OCI-M2 (cell line): ENCODE measurements around the gene TANC2.

Experiments
- DNase-seq: peaks from one replicate; lab custom pipeline; 2025; ENCODE audit not compliant: unreplicated experiment; lab: John Stamatoyannopoulos, UW

TANC2 gene

DNA sequence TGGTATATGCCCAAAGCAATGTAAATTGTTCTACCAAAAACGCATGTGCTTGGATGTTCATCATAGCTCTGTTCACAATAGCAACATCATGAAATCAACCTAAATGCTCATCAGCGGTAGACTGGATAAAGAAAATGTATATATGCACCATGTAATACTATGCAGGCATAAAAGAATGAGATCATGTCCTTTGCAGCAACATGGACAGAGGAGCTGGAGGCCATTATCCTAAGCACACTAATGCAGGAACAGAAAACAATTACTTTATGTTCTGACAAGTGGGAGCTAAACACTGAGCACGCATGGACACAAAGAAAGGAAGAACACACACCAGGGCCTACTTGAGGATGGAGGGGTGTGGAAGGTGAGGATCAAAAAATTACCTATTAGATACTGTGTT is 33.7 kb downstream of the TANC2 start:
- DNase-seq = no peak

DNA sequence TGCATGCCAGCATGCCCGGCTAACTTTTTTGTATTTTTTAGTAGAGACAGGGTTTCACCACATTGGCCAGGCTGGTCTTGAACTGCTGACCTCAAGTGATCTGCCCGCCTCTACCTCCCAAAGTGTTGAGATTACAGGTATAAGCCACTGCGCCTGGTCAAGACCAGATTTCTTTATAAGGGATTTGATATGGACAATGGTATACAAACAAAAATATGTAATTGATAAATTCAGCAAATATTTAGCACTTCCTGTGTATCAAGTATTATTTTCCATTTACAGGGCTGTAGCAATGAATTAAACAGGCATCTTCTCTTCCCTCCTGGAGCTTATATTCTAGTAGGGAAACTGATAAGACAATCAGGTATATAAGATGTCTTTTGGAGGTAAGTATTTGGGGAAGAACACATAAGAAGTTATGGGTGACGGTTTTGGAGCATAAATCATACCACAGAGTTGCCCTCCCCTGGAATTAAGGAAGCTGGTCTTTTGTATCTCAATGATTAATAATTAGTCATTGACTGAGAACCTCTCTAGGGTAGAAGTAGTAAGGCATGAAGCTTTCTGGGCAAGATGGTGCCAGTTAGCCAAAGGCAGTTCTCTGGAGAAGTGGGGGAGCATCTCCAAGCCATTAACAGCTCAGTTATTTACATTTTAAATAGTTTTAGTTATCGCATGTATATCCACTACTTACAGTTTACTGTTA is 35.8 kb downstream of the TANC2 start:
- DNase-seq = no peak

DNA sequence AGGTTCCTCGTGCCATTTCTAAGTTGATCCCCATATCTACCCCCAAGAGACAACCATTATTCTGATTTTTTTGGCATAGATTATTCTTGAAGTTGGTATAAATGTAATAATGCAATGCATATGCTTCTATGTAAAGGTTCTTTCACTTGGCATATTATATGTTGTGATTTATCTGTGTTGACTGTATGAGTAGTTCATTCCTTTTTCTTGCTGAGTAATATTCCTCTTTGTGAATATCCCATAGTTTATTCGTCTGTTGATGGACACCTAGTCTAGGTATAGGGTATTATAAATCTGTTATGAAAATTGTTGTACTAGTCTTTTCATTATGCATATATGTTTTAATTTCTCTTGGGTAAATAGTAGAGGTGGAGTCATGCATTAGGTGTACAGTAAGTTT is 36.6 kb downstream of the TANC2 start:
- no peak for DNase-seq

DNA sequence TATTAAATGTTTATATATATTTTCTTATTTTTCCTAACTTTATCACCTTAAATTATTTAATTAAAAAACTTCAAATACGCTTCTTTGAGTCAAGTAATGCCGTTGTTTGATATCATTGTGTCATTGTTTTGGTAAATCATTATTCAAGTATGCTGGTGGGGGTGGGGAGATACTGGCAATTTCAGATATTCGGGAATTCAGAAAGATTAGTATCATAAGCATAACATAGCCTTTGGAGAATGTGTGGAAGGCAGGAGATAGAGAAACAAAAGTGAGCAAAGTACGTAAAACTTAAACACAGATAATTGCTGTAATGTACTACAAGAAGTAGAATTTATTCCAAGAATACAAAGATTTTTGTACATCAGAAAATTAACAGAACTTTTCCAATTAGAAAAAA is 49.8 kb downstream of the TANC2 start:
- DNase-seq = no peak
